B cell (primary cell): ENCODE measurements around the gene UBAP1L. TPM values are rescaled to one million over a fixed set of nuclear protein-coding genes. Genes with fewer than 3 reads are reported as not detected.
"Not testable (repeated sequence)": the region's sequence is repeated elsewhere in the genome, so short reads cannot be mapped to it uniquely, and the experiment has no call there.

Experiments used
- ATAC-seq: fragments of 200-7000 bp; cut with Tn5 transposase; one replicate; pipeline ENCODE4 v1.10.0; 2021; ENCODE audit warnings: low read depth, mild to moderate bottlenecking, moderate number of reproducible peaks, moderate library complexity
- CTCF ChIA-PET: fragments of 350-600 bp; sonication (Branson Sonifier 250); formaldehyde crosslinking; loops from one replicate; lab custom pipeline; 2021; ENCODE audit warnings: antibody characterized with exemption, inconsistent platforms; lab: Charles Lee
- POLR2A ChIA-PET: fragments of 350-600 bp; sonication (Branson Sonifier 250); formaldehyde crosslinking; loops from one replicate; lab custom pipeline; 2021; ENCODE audit warnings: antibody characterized with exemption; lab: Charles Lee
- DNase-seq: peaks from one replicate; pipeline ENCODE4 v3.0.0; 2013
- H2AFZ ChIP-seq: 2 replicates; pipeline ENCODE4 v1.6.1; 2012; ENCODE audit warnings: mild to moderate bottlenecking, low read depth, low read length; ENCODE audit not compliant: insufficient read depth, poor library complexity, severe bottlenecking
- H3K27ac ChIP-seq, 2 donors: 1 replicate in 1 of 2; 2 replicates in 1 of 2; pipeline ENCODE4 v1.5.1; 2012 to 2013; ENCODE audit warnings: low read length in 2 of 2, mild to moderate bottlenecking in 2 of 2, moderate library complexity in 1 of 2
- H3K27me3 ChIP-seq, 4 experiments: fragments of 200-600 bp in 1 of 4; sonication (generic) in 1 of 4; replicated peaks in 1 of 4; 1 replicate in 2 of 4; 2 replicates in 2 of 4; pipeline versions ENCODE4 v1.6.1 to v1.7.0; 2013 to 2016; ENCODE audit warnings: low read length in 3 of 4, mild to moderate bottlenecking in 2 of 4, mixed read lengths in 1 of 4, moderate library complexity in 1 of 4; ENCODE audit not compliant: insufficient read depth in 4 of 4, control insufficient read depth in 3 of 4; ENCODE audit errors: control extremely low read depth in 1 of 4
- H3K36me3 ChIP-seq, 2 experiments: replicated peaks in 1 of 2; 1 replicate in 1 of 2; 2 replicates in 1 of 2; pipeline versions ENCODE4 v1.6.1 to v1.7.1; 2013; ENCODE audit warnings: low read length in 1 of 2; ENCODE audit not compliant: insufficient read depth in 2 of 2, control insufficient read depth in 1 of 2; ENCODE audit errors: control extremely low read depth in 1 of 2, extremely low read depth in 1 of 2
- H3K4me1 ChIP-seq, 2 donors: fragments of 200-600 bp in 1 of 2; sonication (generic) in 1 of 2; 1 replicate in 1 of 2; 2 replicates in 1 of 2; pipeline versions ENCODE4 v1.5.1 to v1.6.1; 2013 to 2017; ENCODE audit warnings: low read length in 2 of 2; ENCODE audit not compliant: control insufficient read depth in 2 of 2, insufficient read depth in 2 of 2
- H3K4me2 ChIP-seq: replicated peaks from 2 replicates; pipeline ENCODE3; 2012; ENCODE audit warnings: mild to moderate bottlenecking, low read depth, low read length; ENCODE audit not compliant: poor library complexity, severe bottlenecking
- H3K4me3 ChIP-seq, 5 experiments: fragments of 200-600 bp in 1 of 5; sonication (generic) in 1 of 5; 1 replicate in 3 of 5; 2 replicates in 2 of 5; pipeline versions ENCODE4 v1.5.1 to v1.7.0; 2011 to 2016; ENCODE audit warnings: low read length in 4 of 5, mild to moderate bottlenecking in 4 of 5, low read depth in 2 of 5, control low read depth in 1 of 5, moderate library complexity in 1 of 5; ENCODE audit not compliant: insufficient read depth in 1 of 5; ENCODE audit errors: control extremely low read depth in 1 of 5, extremely low read depth in 1 of 5
- H3K79me2 ChIP-seq: fragments of 200-600 bp; sonication (generic); one replicate; pipeline ENCODE4 v1.6.0; 2016; ENCODE audit warnings: low read length; ENCODE audit not compliant: control insufficient read depth, insufficient read depth
- H3K9ac ChIP-seq: fragments of 200-600 bp; sonication (generic); 2 replicates; pipeline ENCODE4 v1.6.1; 2017; ENCODE audit warnings: mild to moderate bottlenecking, low read length, moderate library complexity
- H3K9me3 ChIP-seq, 3 donors: one replicate each; pipeline versions ENCODE4 v1.6.1 to v1.7.1; 2013; ENCODE audit warnings: low read length in 2 of 3; ENCODE audit not compliant: control insufficient read depth in 2 of 3, insufficient read depth in 1 of 3; ENCODE audit errors: control extremely low read depth in 1 of 3
- H4K20me1 ChIP-seq: 2 replicates; pipeline ENCODE4 v1.6.0; 2012; ENCODE audit warnings: mild to moderate bottlenecking, low read length; ENCODE audit not compliant: insufficient read depth, control insufficient read depth, poor library complexity, severe bottlenecking
- H3K27ac Mint-ChIP-seq: one replicate; pipeline ENCODE4 v1.8.0; 2021; ENCODE audit warnings: mixed read lengths
- H3K27me3 Mint-ChIP-seq: one replicate; pipeline ENCODE4 v1.8.0; 2021; ENCODE audit warnings: mixed read lengths
- H3K4me1 Mint-ChIP-seq: one replicate; pipeline ENCODE4 v1.8.0; 2021; ENCODE audit warnings: mixed read lengths
- H3K4me3 Mint-ChIP-seq: one replicate; pipeline ENCODE4 v1.8.0; 2021; ENCODE audit warnings: mixed read lengths
- H3K9me3 Mint-ChIP-seq: one replicate; pipeline ENCODE4 v1.8.0; 2022; ENCODE audit warnings: mixed read lengths; ENCODE audit not compliant: insufficient read depth
- EZH2 ChIP-seq: IDR thresholded peaks from 2 replicates; pipeline ENCODE4 v1.6.1; 2012; ENCODE audit warnings: borderline replicate concordance, low read depth, mild to moderate bottlenecking, moderate library complexity, low read length; ENCODE audit not compliant: insufficient read depth, poor library complexity, severe bottlenecking
- WGBS: methylation state at CpG from one replicate; pipeline ENCODE4 v1.1.5; 2013; ENCODE audit warnings: missing lambda C conversion rate; ENCODE audit not compliant: insufficient coverage; 5-methylcytosine and 5-hydroxymethylcytosine counted together
- intact Hi-C: fragments of 100-400 bp; cut with micrococcal nuclease; formaldehyde crosslinking; loops from one replicate; pipeline ENCODE4 v1.10.0; 2022
- polyA plus RNA-seq: library from polyadenylated mRNA; depleted of rRNA; stranded (reverse); fragments of >200 nt; gene quantifications from 2 replicates; pipeline ENCODE4 v1.2.3, GENCODE V29; 2012
- total RNA-seq, 2 donors: library from RNA; stranded (reverse); fragments of 120-200 nt in 1 of 2; gene quantifications; 1 replicate in 1 of 2; 2 replicates in 1 of 2; pipeline versions ENCODE4 v1.2.3 to v1.2.4, GENCODE V29; 2013 to 2022
- TF ChIP-seq, protein P1 (sequence below): fragments of 200-600 bp; IDR thresholded peaks from one replicate; pipeline ENCODE4 v1.8.0; 2022; ENCODE audit warnings: antibody characterized with exemption, mild to moderate bottlenecking

The UBAP1L gene
- total and polyA plus RNA-seq, 2 donors (not counting 1 experiment from before 2014, with no cell fraction given) = 8.5 to 18.4 TPM

DNA sequence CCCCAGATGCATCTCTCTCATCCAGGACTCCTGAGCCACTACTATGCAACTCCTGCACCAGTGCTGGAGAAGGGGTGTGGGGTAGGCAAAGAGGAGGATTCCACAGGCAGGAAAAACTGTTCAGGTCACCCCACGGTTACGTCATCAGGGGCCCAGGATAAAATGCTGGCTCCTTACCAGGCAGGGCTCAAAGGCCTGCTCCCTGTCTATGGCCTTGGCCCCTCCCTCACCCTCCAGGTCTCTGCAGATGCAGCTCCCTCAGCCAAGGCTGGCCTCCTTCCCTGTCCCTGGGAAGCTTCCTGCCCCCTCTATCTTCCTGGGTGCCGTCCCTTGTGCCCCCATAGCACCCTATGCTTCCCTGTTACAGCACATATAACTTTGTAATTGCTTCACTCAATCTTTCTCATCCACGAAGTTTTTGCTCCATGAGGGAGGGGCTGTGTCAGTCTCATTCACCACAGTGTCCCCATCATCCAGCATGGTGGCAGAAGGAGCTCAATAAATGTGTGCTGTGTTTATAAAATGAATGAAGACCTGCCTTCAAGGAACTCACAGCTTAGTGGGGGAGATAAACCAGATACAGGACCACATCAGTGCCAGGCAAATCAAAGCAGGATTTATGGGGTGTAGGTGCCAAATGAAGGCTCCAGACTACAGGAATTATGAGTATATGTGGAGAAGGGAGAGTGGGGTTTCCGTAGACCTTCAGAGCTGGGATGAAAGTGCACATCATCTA, 19.8 kb downstream of the UBAP1L start:
- Histone ChIP-seq H3K9me3 (no peaks in the 10 kb centered on the region), H2AFZ (no peak overlapping the region), H3K36me3 (peaks cover 1 to 16% of the 10 kb centered on the region in 2 experiments), H3K79me2 (no peaks in the 10 kb centered on the region), H4K20me1 (no peaks in the 10 kb centered on the region), H3K27ac (no peak overlapping the region), H3K4me1 (no peaks in the 10 kb centered on the region), H3K9ac (no peak overlapping the region), H3K27me3 (no peaks in the 10 kb centered on the region), H3K4me3 (no peak overlapping the region), H3K4me2 (no peak overlapping the region)
- DNase-seq (no peak), ATAC-seq (no peak)
- intact Hi-C loops = no loop called here
- Mint-ChIP-seq H3K4me3 (no peak overlapping the region), H3K27ac (no peak overlapping the region), H3K9me3 (no peaks in the 10 kb centered on the region), H3K27me3 (no peaks in the 10 kb centered on the region), H3K4me1 (no peaks in the 10 kb centered on the region)
- ChIA-PET POLR2A (no interaction called here), CTCF (no interaction called here)
- WGBS = 100% methylated on average over 3 of the region's 5 CpGs
- TF ChIP-seq, protein P1, sequence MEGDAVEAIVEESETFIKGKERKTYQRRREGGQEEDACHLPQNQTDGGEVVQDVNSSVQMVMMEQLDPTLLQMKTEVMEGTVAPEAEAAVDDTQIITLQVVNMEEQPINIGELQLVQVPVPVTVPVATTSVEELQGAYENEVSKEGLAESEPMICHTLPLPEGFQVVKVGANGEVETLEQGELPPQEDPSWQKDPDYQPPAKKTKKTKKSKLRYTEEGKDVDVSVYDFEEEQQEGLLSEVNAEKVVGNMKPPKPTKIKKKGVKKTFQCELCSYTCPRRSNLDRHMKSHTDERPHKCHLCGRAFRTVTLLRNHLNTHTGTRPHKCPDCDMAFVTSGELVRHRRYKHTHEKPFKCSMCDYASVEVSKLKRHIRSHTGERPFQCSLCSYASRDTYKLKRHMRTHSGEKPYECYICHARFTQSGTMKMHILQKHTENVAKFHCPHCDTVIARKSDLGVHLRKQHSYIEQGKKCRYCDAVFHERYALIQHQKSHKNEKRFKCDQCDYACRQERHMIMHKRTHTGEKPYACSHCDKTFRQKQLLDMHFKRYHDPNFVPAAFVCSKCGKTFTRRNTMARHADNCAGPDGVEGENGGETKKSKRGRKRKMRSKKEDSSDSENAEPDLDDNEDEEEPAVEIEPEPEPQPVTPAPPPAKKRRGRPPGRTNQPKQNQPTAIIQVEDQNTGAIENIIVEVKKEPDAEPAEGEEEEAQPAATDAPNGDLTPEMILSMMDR = no peak
- TF ChIP-seq EZH2 = no peak

DNA sequence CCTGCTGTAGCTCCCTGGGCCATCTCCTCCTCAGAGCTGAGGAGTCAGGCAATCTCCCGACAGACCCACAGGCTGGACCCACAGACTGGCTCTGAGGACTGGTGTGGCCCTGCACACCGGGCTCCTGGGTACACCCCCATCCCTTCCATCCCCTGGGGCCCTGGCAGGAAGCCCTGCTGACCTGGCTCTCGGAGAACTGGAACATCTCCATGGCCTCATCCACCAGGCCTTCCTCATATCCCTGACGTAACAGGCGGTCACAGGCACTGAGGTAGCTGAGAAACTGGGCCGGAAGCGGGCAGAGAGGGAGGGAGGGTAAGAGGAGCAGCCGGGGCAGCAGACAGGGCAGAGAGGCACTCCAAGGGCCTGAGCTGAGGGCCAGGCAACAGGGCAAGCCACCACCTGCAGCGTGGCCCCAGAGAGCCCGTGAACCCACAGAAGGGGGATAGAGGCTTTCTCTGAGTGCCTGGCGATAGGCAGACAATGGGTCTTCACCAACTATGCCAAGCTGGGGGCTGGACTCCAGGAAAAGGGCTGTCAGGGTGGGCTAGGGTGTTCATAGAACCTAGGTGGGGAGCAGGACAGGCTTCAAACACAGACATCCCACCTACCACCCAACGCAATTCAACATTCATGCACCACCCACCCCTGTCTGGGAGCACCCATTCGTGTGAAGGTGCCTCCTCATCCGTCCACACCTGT, 20.6 kb downstream of the UBAP1L start:
- Mint-ChIP-seq H3K4me3 (no peak overlapping the region), H3K27me3 (no peaks in the 10 kb centered on the region), H3K27ac (no peak overlapping the region), H3K9me3 (no peaks in the 10 kb centered on the region), H3K4me1 (no peaks in the 10 kb centered on the region)
- Histone ChIP-seq H4K20me1 (no peaks in the 10 kb centered on the region), H3K36me3 (peaks cover 1 to 16% of the 10 kb centered on the region in 2 experiments), H3K9ac (no peak overlapping the region), H3K4me1 (no peaks in the 10 kb centered on the region), H3K27ac (no peak overlapping the region), H2AFZ (no peak overlapping the region), H3K27me3 (no peaks in the 10 kb centered on the region), H3K79me2 (no peaks in the 10 kb centered on the region), H3K9me3 (no peaks in the 10 kb centered on the region), H3K4me3 (no peak overlapping the region), H3K4me2 (no peak overlapping the region)
- DNase-seq (no peak), ATAC-seq (no peak)
- intact Hi-C loops = no loop called here
- POLR2A ChIA-PET = no interaction called here
- CTCF ChIA-PET = no interaction called here
- WGBS = over 99% methylated on average over 13 of the region's 14 CpGs
- no peak for TF ChIP-seq EZH2
- TF ChIP-seq, protein P1 = no peak

DNA sequence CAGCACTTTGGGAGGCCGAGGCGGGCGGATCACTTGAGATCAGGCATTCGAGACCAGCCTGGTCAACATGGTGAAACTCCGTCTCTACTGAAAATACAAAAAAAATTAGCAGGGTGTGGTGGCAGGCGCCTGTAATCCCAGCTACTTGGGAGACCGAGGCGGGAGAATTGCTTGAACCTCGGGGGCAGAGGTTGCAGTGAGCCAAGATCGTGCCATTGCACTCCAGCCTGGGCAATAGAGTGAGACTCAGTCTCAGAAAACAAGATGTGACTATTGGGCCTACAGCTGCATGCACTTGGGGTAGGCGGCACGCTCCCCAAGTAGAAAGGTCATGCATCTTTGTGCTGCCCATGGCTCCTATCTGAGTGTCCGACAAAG, 21.2 kb downstream of the UBAP1L start:
- H3K27ac ChIP-seq, intact Hi-C loops, H3K4me1 Mint-ChIP-seq, H3K4me3 Mint-ChIP-seq, ATAC-seq, H3K79me2 ChIP-seq, H3K27me3 ChIP-seq, H3K9ac ChIP-seq, POLR2A ChIA-PET, H3K9me3 ChIP-seq, DNase-seq, H3K4me1 ChIP-seq, H3K36me3 ChIP-seq, H3K9me3 Mint-ChIP-seq, H3K4me2 ChIP-seq, H2AFZ ChIP-seq, H4K20me1 ChIP-seq, CTCF ChIA-PET, H3K27ac Mint-ChIP-seq, H3K27me3 Mint-ChIP-seq, H3K4me3 ChIP-seq: not testable (repeated sequence)
- WGBS = 98% methylated on average over 12 of the region's 13 CpGs
